ENCODE measurements around the gene TRIP10. TPM values are rescaled to one million over a fixed set of nuclear protein-coding genes. Genes with fewer than 3 reads are reported as not detected.
"Not testable (repeated sequence)": the region's sequence is repeated elsewhere in the genome, so short reads cannot be mapped to it uniquely, and the experiment has no call there.

TRIP10 gene
- polyA plus RNA-seq, 1 experiment = 51.5 TPM

DNA sequence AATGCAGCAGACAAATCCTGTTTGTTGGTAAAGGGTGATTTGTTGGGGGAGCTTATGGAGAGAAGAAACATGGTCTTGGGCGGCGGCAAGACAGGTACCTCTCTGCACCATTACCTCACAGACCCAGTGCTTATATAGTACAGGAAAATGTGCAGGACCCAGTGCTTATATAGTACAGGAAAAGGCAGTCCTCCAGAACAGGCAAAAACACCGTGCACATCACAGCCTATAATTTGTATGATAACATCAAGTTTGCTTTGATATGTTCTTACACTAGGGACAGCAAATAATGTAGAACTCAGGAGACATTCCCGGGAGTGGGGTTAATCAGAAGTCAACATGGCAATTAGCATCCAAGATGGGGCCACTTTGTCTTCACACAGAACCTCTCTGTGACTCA lies 53.9 kb downstream of the TRIP10 start:
- TF ChIP-seq, protein P1, sequence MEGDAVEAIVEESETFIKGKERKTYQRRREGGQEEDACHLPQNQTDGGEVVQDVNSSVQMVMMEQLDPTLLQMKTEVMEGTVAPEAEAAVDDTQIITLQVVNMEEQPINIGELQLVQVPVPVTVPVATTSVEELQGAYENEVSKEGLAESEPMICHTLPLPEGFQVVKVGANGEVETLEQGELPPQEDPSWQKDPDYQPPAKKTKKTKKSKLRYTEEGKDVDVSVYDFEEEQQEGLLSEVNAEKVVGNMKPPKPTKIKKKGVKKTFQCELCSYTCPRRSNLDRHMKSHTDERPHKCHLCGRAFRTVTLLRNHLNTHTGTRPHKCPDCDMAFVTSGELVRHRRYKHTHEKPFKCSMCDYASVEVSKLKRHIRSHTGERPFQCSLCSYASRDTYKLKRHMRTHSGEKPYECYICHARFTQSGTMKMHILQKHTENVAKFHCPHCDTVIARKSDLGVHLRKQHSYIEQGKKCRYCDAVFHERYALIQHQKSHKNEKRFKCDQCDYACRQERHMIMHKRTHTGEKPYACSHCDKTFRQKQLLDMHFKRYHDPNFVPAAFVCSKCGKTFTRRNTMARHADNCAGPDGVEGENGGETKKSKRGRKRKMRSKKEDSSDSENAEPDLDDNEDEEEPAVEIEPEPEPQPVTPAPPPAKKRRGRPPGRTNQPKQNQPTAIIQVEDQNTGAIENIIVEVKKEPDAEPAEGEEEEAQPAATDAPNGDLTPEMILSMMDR (IDR thresholded peaks at IDR 0.05; ENCODE audit: insufficient read depth, low read depth, low read length) = no peak
- CTCF ChIA-PET = no interaction called here
- DNase-seq (ENCODE audit: low read depth) = no peak
- Histone ChIP-seq H3K36me3 (ENCODE audit: control insufficient read depth, insufficient read depth, low read length) (no peaks in the 10 kb centered on the region), H3K27me3 (ENCODE audit: control insufficient read depth, insufficient read depth, low read length) (no peaks in the 10 kb centered on the region), H3K4me3 (ENCODE audit: low read depth, low read length) (no peak overlapping the region)
- POLR2A ChIA-PET = no interaction called here

DNA sequence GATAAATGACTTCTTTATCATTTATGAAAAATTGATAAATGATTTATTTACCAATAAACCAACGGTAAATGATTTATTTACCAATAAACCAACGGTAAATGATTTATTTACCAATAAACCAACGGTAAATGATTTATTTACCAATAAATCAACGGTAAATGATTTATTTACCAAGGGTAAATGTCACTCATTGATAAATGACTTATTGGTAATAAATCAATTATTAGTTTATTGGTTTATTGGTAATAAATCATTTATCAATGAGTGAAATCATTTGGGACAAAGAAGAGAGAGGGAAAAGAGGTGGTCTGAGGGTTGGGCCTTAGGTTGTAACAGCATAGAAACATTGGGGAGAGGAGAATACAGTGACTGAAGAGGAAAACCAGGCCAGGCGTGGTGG lies 54.5 kb downstream of the TRIP10 start:
- ChIA-PET POLR2A (no interaction called here), CTCF (no interaction called here)
- Histone ChIP-seq H3K27me3 (ENCODE audit: control insufficient read depth, insufficient read depth, low read length) (no peaks in the 10 kb centered on the region), H3K4me3 (ENCODE audit: low read depth, low read length) (no peak overlapping the region), H3K36me3 (ENCODE audit: control insufficient read depth, insufficient read depth, low read length) (no peaks in the 10 kb centered on the region)
- DNase-seq (ENCODE audit: low read depth) = no peak
- TF ChIP-seq, protein P1 (IDR thresholded peaks at IDR 0.05; ENCODE audit: insufficient read depth, low read depth, low read length) = no peak

DNA sequence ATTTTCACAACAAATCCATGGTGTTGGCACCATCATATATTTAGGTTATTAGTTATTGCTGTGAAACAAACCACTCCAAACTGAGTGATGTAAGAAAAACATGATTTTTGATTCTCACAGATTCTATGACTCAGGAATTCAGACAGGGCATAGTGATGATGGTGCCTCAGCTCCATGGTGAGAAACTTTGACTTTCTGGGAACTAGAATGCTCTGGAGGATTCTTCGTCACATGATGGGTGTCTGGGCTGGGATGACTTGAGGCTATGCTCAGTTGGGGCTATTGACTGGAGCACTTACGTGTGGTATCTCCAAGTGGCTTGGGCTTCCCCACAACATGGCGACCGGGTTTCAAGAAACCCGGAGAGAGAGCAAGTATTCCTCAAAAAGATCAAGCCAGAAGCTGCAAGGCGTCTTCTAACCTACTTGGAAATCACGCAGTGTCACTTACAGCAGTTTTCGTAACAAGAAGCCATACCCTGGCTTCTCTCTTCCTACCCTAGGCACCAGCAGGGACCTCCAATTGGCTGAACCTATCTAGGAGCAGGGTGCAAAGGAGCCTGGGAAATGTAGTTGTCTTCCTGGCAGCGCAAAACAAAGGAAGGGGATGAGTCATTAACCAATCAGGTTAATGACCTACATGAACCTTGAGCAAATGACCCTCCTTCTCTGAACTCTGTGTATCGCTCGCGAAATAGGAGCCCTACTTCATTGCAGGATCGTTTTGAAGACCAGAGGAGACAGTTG lies 55.4 kb downstream of the TRIP10 start:
- CTCF ChIA-PET = no interaction called here
- Histone ChIP-seq H3K36me3 (ENCODE audit: control insufficient read depth, insufficient read depth, low read length) (no peaks in the 10 kb centered on the region), H3K27me3 (ENCODE audit: control insufficient read depth, insufficient read depth, low read length) (no peaks in the 10 kb centered on the region), H3K4me3 (ENCODE audit: low read depth, low read length) (no peak overlapping the region)
- POLR2A ChIA-PET = no interaction called here
- DNase-seq (ENCODE audit: low read depth) = no peak
- TF ChIP-seq, protein P1 (IDR thresholded peaks at IDR 0.05; ENCODE audit: insufficient read depth, low read depth, low read length) = no peak

DNA sequence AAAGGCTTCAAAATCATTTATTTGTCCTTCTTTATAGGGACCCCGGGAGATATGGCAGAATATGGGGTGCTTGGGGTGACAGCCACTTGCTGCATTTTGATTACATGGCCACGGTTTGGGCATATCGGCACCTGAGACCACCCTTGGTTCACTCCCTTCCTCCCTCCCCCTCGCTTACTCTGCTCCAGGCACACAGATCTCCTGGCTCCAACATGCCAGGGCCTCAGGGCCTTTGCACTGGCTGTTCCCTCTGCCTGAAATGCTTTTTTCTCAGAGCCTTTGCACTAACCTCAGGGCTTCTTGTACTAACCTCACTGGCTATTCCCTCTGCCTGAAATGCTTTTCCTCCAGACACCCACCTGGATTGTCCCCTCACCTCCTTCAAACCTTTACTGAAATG lies 56.8 kb downstream of the TRIP10 start:
- CTCF ChIA-PET = no interaction called here
- no peak for DNase-seq (ENCODE audit: low read depth)

DNA sequence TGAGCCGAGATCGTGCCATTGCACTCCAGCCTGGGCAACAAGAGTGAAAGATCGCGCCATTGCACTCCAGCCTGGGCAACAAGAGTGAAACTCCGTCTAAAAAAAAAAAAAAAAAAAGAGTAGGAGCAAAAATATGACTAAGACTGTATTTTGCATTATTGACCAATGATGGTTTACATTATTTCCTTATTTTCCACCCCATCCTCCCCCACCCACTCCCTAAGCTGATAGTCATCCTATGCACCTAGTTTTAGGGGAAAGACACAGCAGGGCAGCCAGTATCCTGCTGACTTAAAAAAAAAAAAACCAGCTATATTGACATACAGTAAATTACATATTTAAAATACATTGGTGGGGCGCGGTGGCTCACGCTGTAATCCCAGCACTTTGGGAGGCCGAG lies 58.2 kb downstream of the TRIP10 start:
- ChIA-PET CTCF (no interaction called here), POLR2A (no interaction called here)

More for the DNA sequence above, 56.8 kb downstream of the TRIP10 start:
- H3K27me3 ChIP-seq (ENCODE audit: control insufficient read depth, insufficient read depth, low read length) = no peaks in the 10 kb centered on the region
- TF ChIP-seq, protein P1 (IDR thresholded peaks at IDR 0.05; ENCODE audit: insufficient read depth, low read depth, low read length) = no peak
- no peak overlapping the region for H3K4me3 ChIP-seq (ENCODE audit: low read depth, low read length)
- no peaks in the 10 kb centered on the region for H3K36me3 ChIP-seq (ENCODE audit: control insufficient read depth, insufficient read depth, low read length)
- POLR2A ChIA-PET = no interaction called here

DNA sequence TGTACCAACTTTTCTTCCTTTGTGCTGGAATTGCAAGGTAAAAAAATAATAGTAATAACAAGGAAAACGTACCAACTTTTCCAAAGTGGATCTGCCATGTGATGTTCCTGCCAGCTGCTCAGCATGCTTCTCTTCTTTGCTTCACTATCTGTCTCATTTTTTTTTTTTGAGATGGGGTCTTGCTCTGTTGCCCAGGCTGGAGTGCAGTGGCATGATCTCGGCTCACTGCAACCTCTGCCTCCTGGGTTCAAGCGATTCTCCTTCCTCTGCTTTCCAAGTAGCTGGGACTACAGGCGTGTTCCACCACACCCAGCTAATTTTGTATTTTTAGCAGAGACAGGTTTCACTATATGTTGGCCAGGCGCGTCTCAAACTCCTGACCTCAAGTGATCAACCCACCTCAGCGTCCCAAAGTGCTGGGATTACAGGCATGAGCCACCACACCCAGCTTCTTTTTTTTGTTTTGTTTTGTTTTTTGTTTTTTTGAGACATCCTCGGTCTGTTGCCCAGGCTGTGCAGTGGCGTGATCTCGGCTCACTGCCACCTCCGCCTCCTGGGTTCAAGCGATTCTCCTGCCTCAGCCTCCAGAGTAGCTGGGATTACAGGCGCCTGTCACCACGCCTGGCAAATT lies 60.8 kb downstream of the TRIP10 start:
- DNase-seq (ENCODE audit: low read depth); H3K4me3 ChIP-seq (ENCODE audit: low read depth, low read length); POLR2A ChIA-PET; H3K36me3 ChIP-seq (ENCODE audit: control insufficient read depth, insufficient read depth, low read length); CTCF ChIA-PET; H3K27me3 ChIP-seq (ENCODE audit: control insufficient read depth, insufficient read depth, low read length): not testable (repeated sequence)

More for the DNA sequence above, 58.2 kb downstream of the TRIP10 start:
- Histone ChIP-seq H3K27me3 (ENCODE audit: control insufficient read depth, insufficient read depth, low read length) (no peaks in the 10 kb centered on the region), H3K4me3 (ENCODE audit: low read depth, low read length) (no peak overlapping the region), H3K36me3 (ENCODE audit: control insufficient read depth, insufficient read depth, low read length) (no peaks in the 10 kb centered on the region)
- DNase-seq (ENCODE audit: low read depth) = no peak
- TF ChIP-seq, protein P1 (IDR thresholded peaks at IDR 0.05; ENCODE audit: insufficient read depth, low read depth, low read length) = no peak

Data from BJ (cell line).